ENCODE data around the gene ACER3. TPM values are rescaled to one million over a fixed set of nuclear protein-coding genes. Genes with fewer than 3 reads are reported as not detected.

The ACER3 gene
- total RNA-seq, 1 donor from 2014 or later, result 27.6 TPM

DNA sequence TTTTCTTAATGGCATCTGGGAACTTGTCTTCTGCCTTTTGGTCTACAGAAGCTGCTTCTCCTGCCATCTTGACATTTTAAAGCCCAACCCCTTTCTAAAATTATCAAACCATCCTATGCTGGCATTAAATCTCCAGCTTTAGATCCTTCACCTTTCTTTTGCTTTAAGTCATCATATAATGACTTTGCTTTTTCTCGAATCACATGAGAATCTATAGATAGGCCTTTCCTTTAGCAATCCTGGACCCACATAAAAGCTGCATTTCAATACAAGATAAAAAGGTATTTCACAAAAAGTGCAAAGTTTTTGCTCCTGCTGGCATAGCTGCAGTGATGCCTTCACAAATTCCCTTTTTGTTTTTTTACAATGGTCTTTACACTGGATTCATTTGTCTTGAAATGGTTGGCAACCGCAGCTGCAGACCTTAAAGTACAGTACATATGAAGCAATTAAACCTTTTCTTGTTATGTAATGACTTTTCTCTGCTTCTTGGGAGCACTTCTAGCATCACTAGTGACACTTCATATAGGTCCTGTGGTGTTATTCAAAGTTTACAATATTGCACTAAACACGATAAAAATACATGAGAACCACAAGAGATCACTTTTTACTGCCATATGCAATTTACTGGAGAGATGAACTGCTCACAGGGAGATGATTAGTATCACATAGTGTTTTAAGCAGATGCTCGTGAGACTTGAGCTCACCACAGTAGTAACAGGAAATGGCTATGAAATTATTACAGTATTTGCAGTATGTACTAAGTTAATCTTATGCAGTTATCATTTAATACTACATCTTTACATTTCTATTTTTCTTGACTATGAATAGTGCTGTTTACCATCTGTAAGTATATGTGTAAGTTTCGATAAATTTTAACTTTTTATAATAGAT lies 41.6 kb downstream of the ACER3 start:
- DNase-seq (ENCODE audit: low read depth), result no peak
- TF ChIP-seq, protein P1, sequence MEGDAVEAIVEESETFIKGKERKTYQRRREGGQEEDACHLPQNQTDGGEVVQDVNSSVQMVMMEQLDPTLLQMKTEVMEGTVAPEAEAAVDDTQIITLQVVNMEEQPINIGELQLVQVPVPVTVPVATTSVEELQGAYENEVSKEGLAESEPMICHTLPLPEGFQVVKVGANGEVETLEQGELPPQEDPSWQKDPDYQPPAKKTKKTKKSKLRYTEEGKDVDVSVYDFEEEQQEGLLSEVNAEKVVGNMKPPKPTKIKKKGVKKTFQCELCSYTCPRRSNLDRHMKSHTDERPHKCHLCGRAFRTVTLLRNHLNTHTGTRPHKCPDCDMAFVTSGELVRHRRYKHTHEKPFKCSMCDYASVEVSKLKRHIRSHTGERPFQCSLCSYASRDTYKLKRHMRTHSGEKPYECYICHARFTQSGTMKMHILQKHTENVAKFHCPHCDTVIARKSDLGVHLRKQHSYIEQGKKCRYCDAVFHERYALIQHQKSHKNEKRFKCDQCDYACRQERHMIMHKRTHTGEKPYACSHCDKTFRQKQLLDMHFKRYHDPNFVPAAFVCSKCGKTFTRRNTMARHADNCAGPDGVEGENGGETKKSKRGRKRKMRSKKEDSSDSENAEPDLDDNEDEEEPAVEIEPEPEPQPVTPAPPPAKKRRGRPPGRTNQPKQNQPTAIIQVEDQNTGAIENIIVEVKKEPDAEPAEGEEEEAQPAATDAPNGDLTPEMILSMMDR (IDR thresholded peaks at IDR 0.05; ENCODE audit: insufficient read depth, low read length, poor library complexity, severe bottlenecking), result no peak
- Histone ChIP-seq H3K4me3 (ENCODE audit: low read depth, low read length) (no peak overlapping the region), H3K36me3 (ENCODE audit: control insufficient read depth, insufficient read depth, low read length) (no peaks in the 10 kb centered on the region), H3K27me3 (ENCODE audit: control insufficient read depth, insufficient read depth, low read length) (no peaks in the 10 kb centered on the region)

DNA sequence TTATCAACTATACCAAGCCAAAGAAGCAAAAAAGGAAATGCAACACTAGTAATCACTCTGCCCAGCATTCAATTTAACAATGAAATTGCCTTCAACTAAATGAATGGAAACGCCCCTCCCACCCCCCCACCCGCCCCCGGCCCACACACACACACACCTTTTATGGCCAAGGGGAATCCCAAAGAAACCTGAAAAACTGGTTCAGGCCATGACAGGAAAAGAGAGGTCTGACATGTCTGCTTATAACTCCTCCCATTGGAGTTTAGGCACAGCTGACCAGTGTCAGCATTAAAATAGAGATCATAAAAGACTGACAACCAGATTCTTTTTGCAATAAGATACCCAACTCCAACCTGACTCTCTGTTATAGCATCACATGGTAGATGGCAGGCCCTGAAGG lies 42.6 kb downstream of the ACER3 start:
- no peak for DNase-seq (ENCODE audit: low read depth)
- no peaks in the 10 kb centered on the region for H3K36me3 ChIP-seq (ENCODE audit: control insufficient read depth, insufficient read depth, low read length)
- H3K4me3 ChIP-seq (ENCODE audit: low read depth, low read length), result no peak overlapping the region
- H3K27me3 ChIP-seq (ENCODE audit: control insufficient read depth, insufficient read depth, low read length), result no peaks in the 10 kb centered on the region
- TF ChIP-seq, protein P1 (IDR thresholded peaks at IDR 0.05; ENCODE audit: insufficient read depth, low read length, poor library complexity, severe bottlenecking), result no peak

DNA sequence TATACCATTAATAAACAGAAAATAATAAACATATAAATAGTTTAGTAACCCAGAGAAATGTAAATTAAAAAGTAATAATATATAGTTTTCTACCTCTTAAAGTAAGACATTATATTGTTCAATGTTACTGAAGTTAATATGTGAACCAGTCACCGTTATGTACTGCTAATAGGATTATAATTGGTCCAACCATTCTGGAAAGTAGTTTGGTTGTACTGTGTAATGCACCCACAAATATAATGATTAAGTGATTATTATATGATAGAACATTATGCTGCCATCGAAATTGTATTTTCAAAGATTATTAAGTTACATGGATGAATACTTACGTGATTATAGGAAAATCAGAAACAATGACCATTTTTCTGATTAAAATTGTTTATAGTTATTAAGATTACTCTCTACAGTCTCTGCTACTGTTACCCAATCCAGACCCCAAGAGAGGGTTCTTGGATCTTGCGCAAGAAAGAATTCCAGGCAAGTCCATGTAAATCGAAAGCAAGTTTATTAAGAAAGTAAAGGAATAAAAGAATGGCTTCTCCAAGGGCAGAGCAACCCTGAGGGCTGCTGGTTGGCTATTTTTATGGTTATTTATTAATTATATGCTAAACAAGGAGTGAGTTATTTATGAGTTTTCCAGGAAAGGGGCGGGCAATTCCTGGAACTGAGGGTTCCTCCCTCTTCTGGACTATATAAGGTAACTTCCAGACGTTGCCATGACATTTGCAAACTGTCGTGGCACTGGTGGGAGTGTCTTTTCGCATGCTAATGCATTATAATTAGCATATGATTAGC lies 50.1 kb downstream of the ACER3 start:
- no peak for DNase-seq (ENCODE audit: low read depth)
- H3K4me3 ChIP-seq (ENCODE audit: low read depth, low read length), result no peak overlapping the region
- H3K27me3 ChIP-seq (ENCODE audit: control insufficient read depth, insufficient read depth, low read length), result no peaks in the 10 kb centered on the region
- H3K36me3 ChIP-seq (ENCODE audit: control insufficient read depth, insufficient read depth, low read length), result no peaks in the 10 kb centered on the region
- TF ChIP-seq, protein P1 (IDR thresholded peaks at IDR 0.05; ENCODE audit: insufficient read depth, low read length, poor library complexity, severe bottlenecking), result no peak

DNA sequence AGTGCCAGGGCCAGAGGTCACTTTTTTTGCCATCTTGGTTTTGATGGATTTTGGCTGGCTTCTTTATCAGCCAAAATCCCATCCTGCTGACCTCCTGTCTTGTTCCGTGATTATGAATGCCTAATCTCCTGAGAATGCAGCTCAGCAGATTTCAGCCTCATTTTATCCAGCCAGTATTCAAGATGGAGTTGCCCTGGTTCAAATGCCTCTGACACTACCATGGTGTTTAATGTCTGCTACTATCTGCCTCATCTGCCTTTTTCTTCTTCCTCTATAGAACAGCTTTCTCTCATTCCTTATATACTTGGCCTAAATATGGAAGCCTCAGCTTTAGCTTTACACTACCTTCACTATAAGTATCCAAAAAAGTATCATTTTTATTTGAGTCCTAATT lies 50.7 kb downstream of the ACER3 start:
- Histone ChIP-seq H3K36me3 (ENCODE audit: control insufficient read depth, insufficient read depth, low read length) (no peaks in the 10 kb centered on the region), H3K4me3 (ENCODE audit: low read depth, low read length) (no peak overlapping the region), H3K27me3 (ENCODE audit: control insufficient read depth, insufficient read depth, low read length) (no peaks in the 10 kb centered on the region)
- no peak for DNase-seq (ENCODE audit: low read depth)
- TF ChIP-seq, protein P1 (IDR thresholded peaks at IDR 0.05; ENCODE audit: insufficient read depth, low read length, poor library complexity, severe bottlenecking), result no peak

DNA sequence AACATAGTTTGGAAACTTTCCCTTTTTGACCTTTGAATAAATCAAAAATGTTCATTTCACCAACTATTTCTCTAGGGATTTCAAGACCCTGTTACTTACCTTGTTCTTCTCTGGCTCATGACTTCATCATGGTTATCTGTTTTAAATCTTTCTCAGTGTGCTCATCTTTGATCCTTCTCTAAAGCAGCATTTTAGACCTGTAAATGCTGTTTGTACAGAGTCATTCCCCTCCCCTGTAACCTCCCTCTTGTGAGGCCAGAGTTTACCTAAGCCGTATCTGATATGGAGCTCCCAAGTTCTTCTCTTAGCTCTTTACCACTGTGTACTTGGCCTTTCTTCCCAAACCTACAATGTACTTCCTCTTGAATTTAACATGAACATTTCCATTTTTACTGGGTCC lies 56.0 kb downstream of the ACER3 start:
- H3K27me3 ChIP-seq (ENCODE audit: control insufficient read depth, insufficient read depth, low read length), result no peaks in the 10 kb centered on the region

More for the DNA sequence above, 56.0 kb downstream of the ACER3 start:
- DNase-seq (ENCODE audit: low read depth), result no peak
- H3K36me3 ChIP-seq (ENCODE audit: control insufficient read depth, insufficient read depth, low read length), result no peaks in the 10 kb centered on the region
- H3K4me3 ChIP-seq (ENCODE audit: low read depth, low read length), result no peak overlapping the region
- TF ChIP-seq, protein P1 (IDR thresholded peaks at IDR 0.05; ENCODE audit: insufficient read depth, low read length, poor library complexity, severe bottlenecking), result no peak
